ENCODE measurements around the gene SLC25A1. TPM values are rescaled to one million over a fixed set of nuclear protein-coding genes. Genes with fewer than 3 reads are reported as not detected.

Gene SLC25A1
- polyA plus RNA-seq, 1 of the 3 experiments (the other 2 are of a cell fraction): 44.7 TPM

DNA sequence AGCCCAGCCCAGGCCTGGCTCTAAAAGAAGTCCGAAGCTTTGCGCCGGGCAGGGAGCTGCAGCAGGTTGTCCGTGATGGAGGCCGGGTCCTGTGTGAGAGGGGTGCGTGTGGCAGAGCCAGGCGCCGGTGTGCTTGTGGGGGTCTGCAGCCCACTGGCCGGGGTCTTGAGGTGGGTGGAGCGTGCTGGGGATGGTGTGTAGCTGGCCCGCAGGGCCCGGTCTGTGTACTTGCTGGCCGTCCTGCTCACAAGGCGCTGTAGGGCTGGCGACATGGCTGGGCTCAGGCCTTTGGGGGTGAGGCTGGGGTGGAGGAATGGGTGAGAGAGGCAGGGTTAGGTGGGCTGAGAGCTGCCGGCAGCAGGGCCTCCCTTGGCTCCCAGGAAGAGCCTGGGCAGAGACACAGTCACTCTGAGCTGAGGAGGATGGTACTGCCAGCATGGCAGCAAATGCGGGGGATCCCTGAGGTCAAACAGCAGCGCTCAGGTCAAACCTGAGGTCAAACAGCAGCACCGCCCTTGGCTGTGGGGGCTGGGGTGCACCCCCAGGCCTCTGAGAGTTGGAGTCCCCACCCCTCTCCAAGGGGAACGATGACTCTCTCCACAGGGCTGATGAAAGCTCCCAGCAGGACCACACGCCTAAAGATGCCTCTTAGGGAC, 44.2 kb downstream of the SLC25A1 start:
- WGBS (ENCODE audit: low lambda C conversion rate): 95% methylated on average over 13 of the region's 21 CpGs
- Histone ChIP-seq H3K4me2 (no peak overlapping the region), H3F3A (replicated peaks; ENCODE audit: insufficient read depth) (no peaks in the 10 kb centered on the region), H2AFZ (ENCODE audit: low read depth) (no peak overlapping the region), H3K9me3 (no peaks in the 10 kb centered on the region), H3K4me1 (ENCODE audit: control insufficient read depth in 1 of 2, insufficient read depth in 2 of 2, low read depth in 1 of 2, low read length in 1 of 2) (no peaks in the 10 kb centered on the region), H4K20me1 (ENCODE audit: insufficient read depth) (no peaks in the 10 kb centered on the region), H3K36me3 (replicated peaks in 1 of 2; ENCODE audit: control insufficient read depth in 1 of 2, insufficient read depth in 2 of 2, low read length in 1 of 2) (peaks cover 9 to 55% of the 10 kb centered on the region in 2 experiments), H3K9ac (no peak overlapping the region), H3K79me2 (ENCODE audit: insufficient read depth) (no peaks in the 10 kb centered on the region), H3K27ac (ENCODE audit: low read depth in 2 of 2, low read length in 1 of 2) (no peak overlapping the region), H3K27me3 (ENCODE audit: insufficient read depth) (no peaks in the 10 kb centered on the region), H3K4me3 (ENCODE audit: low read depth in 2 of 2, low read length in 1 of 2) (no peak overlapping the region), H3K9me2 (no peaks in the 10 kb centered on the region)
- no peak for TF ChIP-seq FOXM1 (IDR thresholded peaks at IDR 0.05; ENCODE audit: low read depth)
- no peak for TF ChIP-seq JUND (IDR thresholded peaks at IDR 0.05)
- TF ChIP-seq CTCF (IDR thresholded peaks at IDR 0.05): no peak
- TF ChIP-seq RAD21 (IDR thresholded peaks at IDR 0.05; ENCODE audit: low read length): no peak
- no peak for TF ChIP-seq USF2 (IDR thresholded peaks at IDR 0.05; ENCODE audit: borderline replicate concordance, low read depth, low read length)
- TF ChIP-seq, protein P1, sequence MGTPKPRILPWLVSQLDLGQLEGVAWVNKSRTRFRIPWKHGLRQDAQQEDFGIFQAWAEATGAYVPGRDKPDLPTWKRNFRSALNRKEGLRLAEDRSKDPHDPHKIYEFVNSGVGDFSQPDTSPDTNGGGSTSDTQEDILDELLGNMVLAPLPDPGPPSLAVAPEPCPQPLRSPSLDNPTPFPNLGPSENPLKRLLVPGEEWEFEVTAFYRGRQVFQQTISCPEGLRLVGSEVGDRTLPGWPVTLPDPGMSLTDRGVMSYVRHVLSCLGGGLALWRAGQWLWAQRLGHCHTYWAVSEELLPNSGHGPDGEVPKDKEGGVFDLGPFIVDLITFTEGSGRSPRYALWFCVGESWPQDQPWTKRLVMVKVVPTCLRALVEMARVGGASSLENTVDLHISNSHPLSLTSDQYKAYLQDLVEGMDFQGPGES (IDR thresholded peaks at IDR 0.05; ENCODE audit: low read depth, low read length): no peak
- TF ChIP-seq RFX5 (IDR thresholded peaks at IDR 0.05; ENCODE audit: low read length): no peak
- TF ChIP-seq FOSL2 (IDR thresholded peaks at IDR 0.05; ENCODE audit: borderline replicate concordance, low read depth): no peak
- no peak for TF ChIP-seq SMC3 (IDR thresholded peaks at IDR 0.05; ENCODE audit: low read depth, low read length)
- ChIA-PET POLR2A (no interaction called here), CTCF (interaction anchor here (0.9 kb wide), 1 partner anchor 11 kb away, joined by 3 read pairs; no protein-coding TSS in a partner anchor)
- DNase-seq: no peak

GRCh38 chr22:19133561-19133960, 45.0 kb downstream of the SLC25A1 start:
- no peak for DNase-seq
- no peaks in the 10 kb centered on the region for H3K9me2 ChIP-seq
- no peaks in the 10 kb centered on the region for H3K9me3 ChIP-seq
- H3K36me3 ChIP-seq (replicated peaks in 1 of 2; ENCODE audit: control insufficient read depth in 1 of 2, insufficient read depth in 2 of 2, low read length in 1 of 2): peaks cover 4 to 47% of the 10 kb centered on the region in 2 experiments
- no peak overlapping the region for H3K4me3 ChIP-seq (ENCODE audit: low read depth in 2 of 2, low read length in 1 of 2)
- H3K27me3 ChIP-seq (ENCODE audit: insufficient read depth): no peaks in the 10 kb centered on the region
- no peak overlapping the region for H3K9ac ChIP-seq
- no peaks in the 10 kb centered on the region for H3F3A ChIP-seq (replicated peaks; ENCODE audit: insufficient read depth)
- no peak overlapping the region for H3K4me2 ChIP-seq
- H3K4me1 ChIP-seq (ENCODE audit: control insufficient read depth in 1 of 2, insufficient read depth in 2 of 2, low read depth in 1 of 2, low read length in 1 of 2): no peaks in the 10 kb centered on the region
- ChIA-PET CTCF (interaction anchor here (0.8 to 0.9 kb wide), 2 partner anchors 11 kb away, joined by 3 read pairs; partner anchors contain the start of gene ESS2), POLR2A (no interaction called here)
- no peaks in the 10 kb centered on the region for H3K79me2 ChIP-seq (ENCODE audit: insufficient read depth)
- no peak overlapping the region for H3K27ac ChIP-seq (ENCODE audit: low read depth in 2 of 2, low read length in 1 of 2)
- no peaks in the 10 kb centered on the region for H4K20me1 ChIP-seq (ENCODE audit: insufficient read depth)
- no peak overlapping the region for H2AFZ ChIP-seq (ENCODE audit: low read depth)
- 100% methylated on average over 1 of the region's 13 CpGs for WGBS (ENCODE audit: low lambda C conversion rate)
- TF ChIP-seq CHD2 (IDR thresholded peaks at IDR 0.05; ENCODE audit: low read length, partially characterized antibody) (no peak), SIN3A (IDR thresholded peaks at IDR 0.05; ENCODE audit: borderline replicate concordance, low read depth, low read length) (no peak), FOXM1 (IDR thresholded peaks at IDR 0.05; ENCODE audit: low read depth) (no peak), TCF12 (IDR thresholded peaks at IDR 0.05) (no peak), RXRA (IDR thresholded peaks at IDR 0.05; ENCODE audit: borderline replicate concordance, low read depth) (no peak), FOSL2 (IDR thresholded peaks at IDR 0.05; ENCODE audit: borderline replicate concordance, low read depth) (no peak), RCOR1 (IDR thresholded peaks at IDR 0.05; ENCODE audit: low read length) (no peak), MXI1 (IDR thresholded peaks at IDR 0.05; ENCODE audit: low read depth, low read length) (no peak), USF2 (IDR thresholded peaks at IDR 0.05; ENCODE audit: borderline replicate concordance, low read depth, low read length) (no peak), REST (IDR thresholded peaks at IDR 0.05; ENCODE audit: low read depth, low read length) (no peak)
- TF ChIP-seq, protein P2, sequence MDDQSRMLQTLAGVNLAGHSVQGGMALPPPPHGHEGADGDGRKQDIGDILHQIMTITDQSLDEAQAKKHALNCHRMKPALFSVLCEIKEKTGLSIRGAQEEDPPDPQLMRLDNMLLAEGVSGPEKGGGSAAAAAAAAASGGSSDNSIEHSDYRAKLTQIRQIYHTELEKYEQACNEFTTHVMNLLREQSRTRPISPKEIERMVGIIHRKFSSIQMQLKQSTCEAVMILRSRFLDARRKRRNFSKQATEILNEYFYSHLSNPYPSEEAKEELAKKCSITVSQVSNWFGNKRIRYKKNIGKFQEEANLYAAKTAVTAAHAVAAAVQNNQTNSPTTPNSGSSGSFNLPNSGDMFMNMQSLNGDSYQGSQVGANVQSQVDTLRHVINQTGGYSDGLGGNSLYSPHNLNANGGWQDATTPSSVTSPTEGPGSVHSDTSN (IDR thresholded peaks at IDR 0.05): no peak
